IMR-90 (cell line): ENCODE measurements around the gene PP2D1. TPM values are rescaled to one million over a fixed set of nuclear protein-coding genes. Genes with fewer than 3 reads are reported as not detected.
"Not testable (repeated sequence)": the region's sequence is repeated elsewhere in the genome, so short reads cannot be mapped to it uniquely, and the experiment has no call there.

Source experiments
- ATAC-seq: fragments of 200-7000 bp; cut with Tn5 transposase; 2 replicates; pipeline ENCODE4 v1.9.1; 2020; ENCODE audit warnings: low read depth, mild to moderate bottlenecking, moderate library complexity
- BruUV-seq: library from RNA; stranded (reverse); fragments of 400-500 nt; replicated peaks from 2 replicates; lab custom pipeline; 2021; lab: Mats Ljungman, UMichigan
- CTCF ChIA-PET: fragments of 300-600 bp; formaldehyde crosslinking; extraction: SDS; loops from one replicate; lab custom pipeline; 2021; ENCODE audit warnings: antibody characterized with exemption; lab: Yijun Ruan, JAX
- POLR2A ChIA-PET: fragments of 300-600 bp; sonication (Branson Sonifier 250); formaldehyde crosslinking; loops from one replicate; lab custom pipeline; 2022; ENCODE audit warnings: antibody characterized with exemption; ENCODE audit not compliant: unreplicated experiment; lab: Charles Lee
- DNase-seq: peaks from one replicate; pipeline ENCODE4 v3.0.0; 2013
- H2AFZ ChIP-seq: replicated peaks from 2 replicates; pipeline ENCODE3; 2013; ENCODE audit warnings: low read length, mild to moderate bottlenecking; ENCODE audit not compliant: poor library complexity
- H2AK5ac ChIP-seq: 2 replicates; pipeline ENCODE4 v1.6.1; 2013; ENCODE audit warnings: low read depth, low read length, inconsistent platforms
- H2AK9ac ChIP-seq: replicated peaks from 2 replicates; pipeline ENCODE3; 2013; ENCODE audit warnings: mild to moderate bottlenecking, low read depth, low read length, moderate library complexity; ENCODE audit not compliant: poor library complexity
- H2BK120ac ChIP-seq: 2 replicates; pipeline ENCODE4 v1.6.1; 2013; ENCODE audit warnings: low read depth, low read length, inconsistent platforms
- H2BK15ac ChIP-seq: 3 replicates; pipeline ENCODE4 v1.6.1; 2013; ENCODE audit warnings: low read depth, low read length, inconsistent platforms
- H2BK20ac ChIP-seq: 2 replicates; pipeline ENCODE4 v1.6.1; 2013; ENCODE audit warnings: low read depth, mild to moderate bottlenecking, inconsistent platforms, low read length, moderate library complexity
- H2BK5ac ChIP-seq: 2 replicates; pipeline ENCODE4 v1.6.1; 2013; ENCODE audit warnings: mild to moderate bottlenecking, low read depth, low read length, inconsistent platforms; ENCODE audit not compliant: poor library complexity, severe bottlenecking
- H3K14ac ChIP-seq: replicated peaks from 2 replicates; pipeline ENCODE4 v1.6.1; 2013; ENCODE audit warnings: low read depth, low read length, inconsistent platforms
- H3K18ac ChIP-seq: 2 replicates; pipeline ENCODE4 v1.6.1; 2013; ENCODE audit warnings: low read depth, low read length, control low read depth
- H3K23ac ChIP-seq: 2 replicates; pipeline ENCODE4 v1.6.1; 2013; ENCODE audit warnings: low read depth, low read length, inconsistent platforms
- H3K27ac ChIP-seq: 2 replicates; pipeline ENCODE4 v1.5.1; 2013; ENCODE audit warnings: mild to moderate bottlenecking, control low read depth, low read length; ENCODE audit not compliant: insufficient read depth
- H3K27me3 ChIP-seq: 2 replicates; pipeline ENCODE4 v1.6.1; 2013; ENCODE audit warnings: low read length; ENCODE audit not compliant: control insufficient read depth, insufficient read depth
- H3K36me3 ChIP-seq: 2 replicates; pipeline ENCODE4 v1.6.1; 2013; ENCODE audit warnings: low read length, mixed read lengths; ENCODE audit not compliant: control insufficient read depth, insufficient read depth
- H3K4ac ChIP-seq: 2 replicates; pipeline ENCODE4 v1.6.1; 2013; ENCODE audit warnings: low read depth, low read length, inconsistent platforms
- H3K4me1 ChIP-seq: 2 replicates; pipeline ENCODE4 v1.6.1; 2013; ENCODE audit warnings: low read length, mixed read lengths; ENCODE audit not compliant: control insufficient read depth, insufficient read depth
- H3K4me2 ChIP-seq: 2 replicates; pipeline ENCODE4 v1.6.1; 2013; ENCODE audit warnings: low read depth, mild to moderate bottlenecking, control low read depth, low read length, moderate library complexity
- H3K4me3 ChIP-seq: 2 replicates; pipeline ENCODE4 v1.5.1; 2013; ENCODE audit warnings: low read depth, mild to moderate bottlenecking, control low read depth, low read length, moderate library complexity; ENCODE audit not compliant: insufficient read depth
- H3K56ac ChIP-seq: 2 replicates; pipeline ENCODE4 v1.6.1; 2013; ENCODE audit warnings: low read length, inconsistent platforms; ENCODE audit not compliant: insufficient read depth; ENCODE audit errors: extremely low read depth
- H3K79me1 ChIP-seq, 2 experiments: 2 replicates each; pipeline ENCODE4 v1.6.1; 2013; ENCODE audit warnings: low read length in 2 of 2, inconsistent platforms in 1 of 2, low read depth in 1 of 2
- H3K9ac ChIP-seq: 2 replicates; pipeline ENCODE4 v1.6.1; 2013; ENCODE audit warnings: low read depth, low read length, control low read depth
- H3K9me1 ChIP-seq: 2 replicates; pipeline ENCODE4 v1.6.1; 2013; ENCODE audit warnings: low read length, inconsistent platforms; ENCODE audit not compliant: insufficient read depth
- H3K9me3 ChIP-seq: 2 replicates; pipeline ENCODE4 v1.6.1; 2013; ENCODE audit warnings: low read length; ENCODE audit not compliant: control insufficient read depth, insufficient read depth
- H4K20me1 ChIP-seq: 2 replicates; pipeline ENCODE4 v1.6.1; 2013; ENCODE audit warnings: low read length, inconsistent platforms; ENCODE audit not compliant: insufficient read depth
- H4K5ac ChIP-seq: 2 replicates; pipeline ENCODE4 v1.6.1; 2013; ENCODE audit warnings: mild to moderate bottlenecking, low read depth, low read length, control low read depth
- H4K8ac ChIP-seq, 2 experiments: 2 replicates each; pipeline ENCODE4 v1.6.1; 2013; ENCODE audit warnings: low read depth in 2 of 2, low read length in 2 of 2, control low read depth in 1 of 2, inconsistent platforms in 1 of 2
- H4K91ac ChIP-seq: 2 replicates; pipeline ENCODE4 v1.6.1; 2013; ENCODE audit warnings: low read depth, low read length, inconsistent platforms; ENCODE audit not compliant: insufficient read depth
- POLR2A ChIP-seq: IDR thresholded peaks from 2 replicates; pipeline ENCODE4 v1.6.1; 2012; ENCODE audit warnings: mild to moderate bottlenecking, low read depth, low read length
- SMC3 ChIP-seq: fragments of 150-350 bp; IDR thresholded peaks from 2 replicates; pipeline ENCODE4 v1.6.1; 2016; ENCODE audit warnings: low read depth, mild to moderate bottlenecking, antibody characterized with exemption, low read length, moderate library complexity
- WGBS, 2 experiments: methylation state at CpG; one replicate each; pipeline versions ENCODE4 v1.1.5 to v1.1.7; 2013; ENCODE audit warnings: missing lambda C conversion rate in 2 of 2; ENCODE audit not compliant: insufficient read length in 1 of 2; ENCODE audit errors: extremely low coverage in 2 of 2; 5-methylcytosine and 5-hydroxymethylcytosine counted together
- dilution Hi-C: fragments of 300-500 bp; cut with HindIII; formaldehyde crosslinking; loops from one replicate; pipeline ENCODE4 v1.14.3; 2018; ENCODE audit warnings: low sequenced_read_pairs; ENCODE audit not compliant: unreplicated experiment
- in situ Hi-C: fragments of 300-500 bp; cut with MboI; formaldehyde crosslinking; loops from 3 replicates; pipeline ENCODE4 v1.14.3; 2019; ENCODE audit warnings: low sequenced_read_pairs, inconsistent platforms, mixed read lengths
- intact Hi-C: fragments of 100-400 bp; cut with micrococcal nuclease; formaldehyde crosslinking; loops from 2 replicates; pipeline ENCODE4 v1.10.0; 2022
- polyA plus RNA-seq, 3 experiments: library from polyadenylated mRNA; depleted of rRNA; stranded (reverse); fragments of >200 nt; gene quantifications; 2 replicates each; pipeline ENCODE4 v1.2.3, GENCODE V29; 2012; ENCODE audit warnings: low replicate concordance in 1 of 3
- total RNA-seq: library from RNA; depleted of rRNA; stranded (reverse); fragments of >200 nt; gene quantifications from 2 replicates; pipeline ENCODE4 v1.2.3, GENCODE V29; 2012
- TF ChIP-seq, protein P1 (sequence below): fragments of 150-350 bp; IDR thresholded peaks from 2 replicates; pipeline ENCODE4 v1.6.1; 2017; ENCODE audit warnings: mild to moderate bottlenecking, antibody characterized with exemption, low read length, low read depth

PP2D1 gene
- total and polyA plus RNA-seq, 2 of the 4 experiments (the other 2 are of a cell fraction) = not detected

DNA sequence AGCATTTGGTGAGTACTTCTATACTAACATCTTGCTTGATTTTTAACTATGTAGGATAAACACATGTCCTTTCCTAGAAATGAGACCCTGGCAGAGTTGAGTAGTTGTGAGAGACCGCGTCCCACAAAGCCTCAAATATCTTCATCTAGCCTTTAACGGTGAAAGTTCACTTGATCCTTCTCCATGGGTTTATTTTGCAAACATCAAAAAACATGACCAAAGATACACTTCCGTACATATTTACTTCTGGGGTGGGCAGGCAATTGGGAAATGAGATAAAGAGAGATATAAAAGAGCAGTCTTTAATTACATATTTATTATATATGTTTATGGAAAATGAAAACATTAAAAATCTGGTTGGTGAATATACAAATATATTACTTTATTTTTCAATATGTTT, 23.0 kb upstream of the PP2D1 start:
- Histone ChIP-seq H3K18ac (no peak overlapping the region), H2BK20ac (no peak overlapping the region), H3K79me1 (no peaks in the 10 kb centered on the region), H3K56ac (no peak overlapping the region), H4K91ac (no peak overlapping the region), H3K36me3 (no peaks in the 10 kb centered on the region), H3K4me1 (no peaks in the 10 kb centered on the region), H3K9me3 (no peaks in the 10 kb centered on the region), H4K20me1 (no peaks in the 10 kb centered on the region), H3K27me3 (no peaks in the 10 kb centered on the region), H2BK5ac (no peak overlapping the region), H4K8ac (no peak overlapping the region), H3K4ac (no peak overlapping the region), H3K4me3 (no peak overlapping the region), H2BK15ac (no peak overlapping the region), H3K4me2 (no peak overlapping the region), H4K5ac (no peak overlapping the region), H3K23ac (no peak overlapping the region), H3K27ac (no peak overlapping the region), H2BK120ac (no peak overlapping the region), H2AK9ac (no peak overlapping the region), H2AK5ac (no peak overlapping the region), H3K14ac (no peak overlapping the region), H2AFZ (no peak overlapping the region), H3K9ac (no peak overlapping the region), H3K9me1 (no peaks in the 10 kb centered on the region)
- POLR2A ChIA-PET = no interaction called here
- no peak for TF ChIP-seq SMC3
- TF ChIP-seq, protein P1, sequence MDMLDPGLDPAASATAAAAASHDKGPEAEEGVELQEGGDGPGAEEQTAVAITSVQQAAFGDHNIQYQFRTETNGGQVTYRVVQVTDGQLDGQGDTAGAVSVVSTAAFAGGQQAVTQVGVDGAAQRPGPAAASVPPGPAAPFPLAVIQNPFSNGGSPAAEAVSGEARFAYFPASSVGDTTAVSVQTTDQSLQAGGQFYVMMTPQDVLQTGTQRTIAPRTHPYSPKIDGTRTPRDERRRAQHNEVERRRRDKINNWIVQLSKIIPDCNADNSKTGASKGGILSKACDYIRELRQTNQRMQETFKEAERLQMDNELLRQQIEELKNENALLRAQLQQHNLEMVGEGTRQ = no peak
- no peak for TF ChIP-seq POLR2A
- ATAC-seq = no peak
- no CpG with 5 or more reads among the region's 4 CpGs for WGBS, 2 experiments
- DNase-seq = no peak
- in situ Hi-C loops (no loop called here), dilution Hi-C loops (no loop called here), intact Hi-C loops (loop anchor here (5.0 to 10.0 kb wide), 2 partner anchors 68 to 310 kb away; no protein-coding TSS in a partner anchor)
- BruUV-seq = no TSS peak
- CTCF ChIA-PET = no interaction called here

DNA sequence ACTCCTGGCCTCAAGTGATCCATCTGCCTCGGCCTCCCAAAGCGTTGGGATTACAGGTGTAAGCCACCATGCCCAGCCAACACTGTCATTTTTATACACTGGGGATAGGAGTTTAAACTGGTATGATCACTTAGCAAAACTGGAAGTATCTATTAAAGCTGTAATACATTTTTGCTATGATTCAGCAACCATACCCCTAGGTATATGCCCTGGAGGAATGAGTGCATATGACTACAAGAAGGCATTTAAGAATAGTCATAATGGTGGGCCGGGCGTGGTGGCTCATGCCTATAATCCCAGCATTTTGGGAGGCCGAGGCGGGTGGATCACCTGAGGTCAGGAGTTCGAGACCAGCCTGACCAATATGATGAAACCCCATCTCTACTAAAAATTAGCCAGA, 19.9 kb upstream of the PP2D1 start:
- H3K23ac ChIP-seq, H3K18ac ChIP-seq, DNase-seq, H3K9me1 ChIP-seq, H3K4me3 ChIP-seq, dilution Hi-C loops, H3K9me3 ChIP-seq, H2BK20ac ChIP-seq, H4K8ac ChIP-seq, in situ Hi-C loops, H2AFZ ChIP-seq, H2AK9ac ChIP-seq, H3K27me3 ChIP-seq, H3K4me2 ChIP-seq, H2BK5ac ChIP-seq, BruUV-seq, H3K79me1 ChIP-seq, H3K4ac ChIP-seq, POLR2A ChIA-PET, H2BK15ac ChIP-seq, H3K14ac ChIP-seq, H4K20me1 ChIP-seq, CTCF ChIA-PET, H4K91ac ChIP-seq, ATAC-seq, H3K27ac ChIP-seq, H2AK5ac ChIP-seq, H3K36me3 ChIP-seq, H3K56ac ChIP-seq, H2BK120ac ChIP-seq, H3K4me1 ChIP-seq, H4K5ac ChIP-seq, H3K9ac ChIP-seq: not testable (repeated sequence)
- no CpG with 5 or more reads among the region's 7 CpGs for WGBS, 2 experiments
- intact Hi-C loops = loop anchor here (10.0 kb wide), 1 partner anchor 313 kb away; no protein-coding TSS in a partner anchor
